ENCODE data around the gene BIN1.

Gene BIN1

GRCh38 chr2:127100251-127101047 lies 6.5 kb downstream of the BIN1 start:
- H4K91ac ChIP-seq (ENCODE audit: low read length), result no peak overlapping the region
- H3K9ac ChIP-seq (ENCODE audit: low read length), result peak overlapping the region; percentile 4
- H3K36me3 ChIP-seq (ENCODE audit: control insufficient read depth in 1 of 2, insufficient read depth in 2 of 2, low read depth in 1 of 2, low read length in 2 of 2), result peaks cover 3 to 13% of the 10 kb centered on the region in 2 experiments
- WGBS, result 83% methylated on average over 14 of the region's 15 CpGs
- H3K4me1 ChIP-seq (ENCODE audit: control insufficient read depth, insufficient read depth, low read depth, low read length), result peaks cover 78% of the 10 kb centered on the region
- no peak overlapping the region for H2BK12ac ChIP-seq (ENCODE audit: low read length in 2 of 2)
- no peaks in the 10 kb centered on the region for H3K9me3 ChIP-seq (ENCODE audit: control insufficient read depth, low read length)
- H3K23ac ChIP-seq (ENCODE audit: low read length in 2 of 2), result no peak overlapping the region
- H2BK120ac ChIP-seq (ENCODE audit: low read depth, low read length), result no peak overlapping the region
- no peak overlapping the region for H3K18ac ChIP-seq (ENCODE audit: low read depth in 1 of 2, low read length in 2 of 2)
- no peak overlapping the region for H3K14ac ChIP-seq (ENCODE audit: low read length in 2 of 2)
- peak overlapping the region; percentile 63 for H2AK5ac ChIP-seq (ENCODE audit: low read length, severe bottlenecking)
- DNase-seq, result no peak
- H4K8ac ChIP-seq (ENCODE audit: low read length), result no peak overlapping the region
- H3K4me3 ChIP-seq (ENCODE audit: insufficient read depth in 1 of 2, low read depth in 1 of 2, low read length in 2 of 2), result no peak overlapping the region
- H2AFZ ChIP-seq (ENCODE audit: low read depth, low read length), result no peak overlapping the region
- H3K4me2 ChIP-seq (ENCODE audit: low read length, poor library complexity, severe bottlenecking), result peak overlapping the region; percentile 39
- no peaks in the 10 kb centered on the region for H3K27me3 ChIP-seq (ENCODE audit: control insufficient read depth in 1 of 2, insufficient read depth in 1 of 2, low read length in 2 of 2)
- H3K27ac ChIP-seq (ENCODE audit: low read length, poor library complexity, severe bottlenecking), result peak overlapping the region; percentile 89
- peak overlapping the region; percentile 15 for H2BK15ac ChIP-seq (ENCODE audit: low read depth, poor library complexity, severe bottlenecking)
- H3K4ac ChIP-seq (ENCODE audit: low read depth in 1 of 2, low read length in 2 of 2), result no peak overlapping the region
- H3K79me1 ChIP-seq (replicated peaks; ENCODE audit: low read length, poor library complexity, severe bottlenecking), result peaks cover 6% of the 10 kb centered on the region
- no peak overlapping the region for H2BK5ac ChIP-seq (ENCODE audit: low read depth, low read length, poor library complexity, severe bottlenecking)

DNA sequence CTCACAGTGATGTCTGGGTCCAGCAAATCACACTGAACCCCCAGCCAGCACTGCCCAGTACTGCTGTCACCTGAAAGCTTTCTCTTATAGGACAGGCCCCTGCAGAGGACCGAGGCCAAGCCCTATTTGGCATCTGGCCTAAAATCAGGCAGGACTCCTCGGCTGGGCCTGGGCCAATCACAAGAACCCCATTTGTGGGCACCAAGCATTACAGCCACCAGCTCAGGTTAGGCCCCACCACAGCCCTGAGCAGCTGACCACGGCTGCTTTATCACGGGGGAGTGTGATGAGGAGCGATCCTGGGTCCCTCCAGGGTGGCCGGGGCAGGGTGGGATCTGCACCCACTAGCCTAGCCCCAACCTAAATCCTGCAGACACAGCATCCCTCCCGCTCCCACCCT lies 8.2 kb downstream of the BIN1 start:
- no peak overlapping the region for H3K14ac ChIP-seq (ENCODE audit: low read length in 2 of 2)
- WGBS, result 84% methylated on average over 7 of the region's 7 CpGs

DNA sequence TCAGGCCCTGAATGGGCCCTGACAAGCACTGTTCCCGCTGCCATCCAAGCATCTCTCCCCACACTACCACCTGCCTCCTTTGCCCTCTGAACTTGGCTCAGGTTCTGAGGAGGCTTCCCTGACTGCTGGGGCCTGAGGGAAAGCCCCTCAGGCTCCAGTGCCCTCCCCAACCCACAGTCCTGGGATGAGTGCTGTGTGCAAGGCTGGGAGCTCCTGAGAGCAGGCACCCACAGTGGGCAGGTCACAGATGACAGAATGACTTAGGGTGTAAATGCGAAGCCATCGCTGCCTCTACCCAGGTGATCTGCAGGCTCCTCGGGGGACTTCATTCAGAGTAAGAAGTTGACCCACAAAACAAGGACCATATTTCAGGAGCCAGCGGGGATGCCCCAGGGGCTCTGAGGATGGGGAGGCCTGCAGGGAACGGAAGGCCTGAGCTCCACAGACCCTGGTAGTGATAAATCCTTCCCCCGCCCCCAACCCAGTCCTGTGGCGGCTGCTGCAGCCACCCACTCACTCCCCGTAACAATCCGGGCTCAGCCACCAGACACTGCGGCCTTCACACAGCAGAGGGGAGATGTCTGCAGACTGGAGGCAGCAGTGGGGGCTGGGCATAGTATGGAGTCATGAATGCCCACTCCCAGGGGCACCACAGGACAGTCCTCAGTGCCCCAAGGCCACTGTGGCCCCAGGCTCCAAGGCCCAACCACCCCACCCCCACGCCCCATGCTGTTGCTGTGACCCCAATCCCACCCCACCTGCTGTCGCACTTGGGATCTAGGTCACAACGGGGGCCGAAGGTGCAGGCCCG lies 8.9 kb downstream of the BIN1 start:
- H3K27ac ChIP-seq (ENCODE audit: low read length, poor library complexity, severe bottlenecking), result no peak overlapping the region
- H3K18ac ChIP-seq (ENCODE audit: low read depth in 1 of 2, low read length in 2 of 2), result no peak overlapping the region
- H3K79me1 ChIP-seq (replicated peaks; ENCODE audit: low read length, poor library complexity, severe bottlenecking), result peaks cover 14% of the 10 kb centered on the region
- no peaks in the 10 kb centered on the region for H3K27me3 ChIP-seq (ENCODE audit: control insufficient read depth in 1 of 2, insufficient read depth in 1 of 2, low read length in 2 of 2)
- H2AK5ac ChIP-seq (ENCODE audit: low read length, severe bottlenecking), result no peak overlapping the region
- no peak overlapping the region for H3K4me2 ChIP-seq (ENCODE audit: low read length, poor library complexity, severe bottlenecking)
- no peak overlapping the region for H4K8ac ChIP-seq (ENCODE audit: low read length)
- peak overlapping the region in 1 of 2 experiments; percentile 29 for H2BK12ac ChIP-seq (ENCODE audit: low read length in 2 of 2)
- H4K91ac ChIP-seq (ENCODE audit: low read length), result no peak overlapping the region
- peak overlapping the region in 1 of 2 experiments; percentile 22 for H3K4ac ChIP-seq (ENCODE audit: low read depth in 1 of 2, low read length in 2 of 2)
- 72% methylated on average over 16 of the region's 16 CpGs for WGBS
- peaks cover 3 to 13% of the 10 kb centered on the region in 2 experiments for H3K36me3 ChIP-seq (ENCODE audit: control insufficient read depth in 1 of 2, insufficient read depth in 2 of 2, low read depth in 1 of 2, low read length in 2 of 2)
- no peak overlapping the region for H2BK120ac ChIP-seq (ENCODE audit: low read depth, low read length)
- no peak overlapping the region for H3K4me3 ChIP-seq (ENCODE audit: insufficient read depth in 1 of 2, low read depth in 1 of 2, low read length in 2 of 2)
- no peak overlapping the region for H2BK15ac ChIP-seq (ENCODE audit: low read depth, poor library complexity, severe bottlenecking)
- H3K23ac ChIP-seq (ENCODE audit: low read length in 2 of 2), result peak overlapping the region in 1 of 2 experiments; percentile 67
- peak overlapping the region in 1 of 2 experiments; percentile 74 for H3K14ac ChIP-seq (ENCODE audit: low read length in 2 of 2)
- no peak overlapping the region for H2BK5ac ChIP-seq (ENCODE audit: low read depth, low read length, poor library complexity, severe bottlenecking)
- no peaks in the 10 kb centered on the region for H3K9me3 ChIP-seq (ENCODE audit: control insufficient read depth, low read length)
- H3K4me1 ChIP-seq (ENCODE audit: control insufficient read depth, insufficient read depth, low read depth, low read length), result peaks cover 76% of the 10 kb centered on the region
- no peak for DNase-seq
- H2AFZ ChIP-seq (ENCODE audit: low read depth, low read length), result no peak overlapping the region
- no peak overlapping the region for H3K9ac ChIP-seq (ENCODE audit: low read length)

More for the DNA sequence above, 8.2 kb downstream of the BIN1 start:
- H3K4me3 ChIP-seq (ENCODE audit: insufficient read depth in 1 of 2, low read depth in 1 of 2, low read length in 2 of 2), result no peak overlapping the region
- H4K8ac ChIP-seq (ENCODE audit: low read length), result no peak overlapping the region
- no peak overlapping the region for H3K4me2 ChIP-seq (ENCODE audit: low read length, poor library complexity, severe bottlenecking)
- H3K9me3 ChIP-seq (ENCODE audit: control insufficient read depth, low read length), result no peaks in the 10 kb centered on the region
- peak overlapping the region in 1 of 2 experiments; percentile 34 for H3K23ac ChIP-seq (ENCODE audit: low read length in 2 of 2)
- H2AFZ ChIP-seq (ENCODE audit: low read depth, low read length), result no peak overlapping the region
- no peak overlapping the region for H2BK5ac ChIP-seq (ENCODE audit: low read depth, low read length, poor library complexity, severe bottlenecking)
- H3K9ac ChIP-seq (ENCODE audit: low read length), result no peak overlapping the region
- no peak overlapping the region for H4K91ac ChIP-seq (ENCODE audit: low read length)
- no peaks in the 10 kb centered on the region for H3K27me3 ChIP-seq (ENCODE audit: control insufficient read depth in 1 of 2, insufficient read depth in 1 of 2, low read length in 2 of 2)
- peak overlapping the region in 1 of 2 experiments; percentile 1 for H3K18ac ChIP-seq (ENCODE audit: low read depth in 1 of 2, low read length in 2 of 2)
- no peak overlapping the region for H3K27ac ChIP-seq (ENCODE audit: low read length, poor library complexity, severe bottlenecking)
- H3K36me3 ChIP-seq (ENCODE audit: control insufficient read depth in 1 of 2, insufficient read depth in 2 of 2, low read depth in 1 of 2, low read length in 2 of 2), result peaks cover 3 to 13% of the 10 kb centered on the region in 2 experiments
- no peak for DNase-seq
- peaks cover 14% of the 10 kb centered on the region for H3K79me1 ChIP-seq (replicated peaks; ENCODE audit: low read length, poor library complexity, severe bottlenecking)
- peak overlapping the region; percentile 50 for H2AK5ac ChIP-seq (ENCODE audit: low read length, severe bottlenecking)
- H3K4ac ChIP-seq (ENCODE audit: low read depth in 1 of 2, low read length in 2 of 2), result peak overlapping the region in 1 of 2 experiments; percentile 22
- no peak overlapping the region for H2BK120ac ChIP-seq (ENCODE audit: low read depth, low read length)
- H3K4me1 ChIP-seq (ENCODE audit: control insufficient read depth, insufficient read depth, low read depth, low read length), result peaks cover 76% of the 10 kb centered on the region
- no peak overlapping the region for H2BK12ac ChIP-seq (ENCODE audit: low read length in 2 of 2)
- no peak overlapping the region for H2BK15ac ChIP-seq (ENCODE audit: low read depth, poor library complexity, severe bottlenecking)

GRCh38 chr2:127097471-127097765 lies 9.5 kb downstream of the BIN1 start:
- Histone ChIP-seq H3K14ac (ENCODE audit: low read length in 2 of 2) (peak overlapping the region in 1 of 2 experiments; percentile 35), H4K8ac (ENCODE audit: low read length) (no peak overlapping the region), H3K23ac (ENCODE audit: low read length in 2 of 2) (peak overlapping the region in 1 of 2 experiments; percentile 96), H3K4me1 (ENCODE audit: control insufficient read depth, insufficient read depth, low read depth, low read length) (peaks cover 77% of the 10 kb centered on the region), H2BK120ac (ENCODE audit: low read depth, low read length) (no peak overlapping the region), H3K9me3 (ENCODE audit: control insufficient read depth, low read length) (no peaks in the 10 kb centered on the region), H3K79me1 (replicated peaks; ENCODE audit: low read length, poor library complexity, severe bottlenecking) (peaks cover 17% of the 10 kb centered on the region), H3K27ac (ENCODE audit: low read length, poor library complexity, severe bottlenecking) (no peak overlapping the region), H3K4ac (ENCODE audit: low read depth in 1 of 2, low read length in 2 of 2) (no peak overlapping the region), H3K18ac (ENCODE audit: low read depth in 1 of 2, low read length in 2 of 2) (peak overlapping the region in 1 of 2 experiments; percentile 67), H2AK5ac (ENCODE audit: low read length, severe bottlenecking) (no peak overlapping the region), H3K4me2 (ENCODE audit: low read length, poor library complexity, severe bottlenecking) (no peak overlapping the region), H2BK5ac (ENCODE audit: low read depth, low read length, poor library complexity, severe bottlenecking) (no peak overlapping the region), H3K4me3 (ENCODE audit: insufficient read depth in 1 of 2, low read depth in 1 of 2, low read length in 2 of 2) (no peak overlapping the region), H3K9ac (ENCODE audit: low read length) (no peak overlapping the region), H4K91ac (ENCODE audit: low read length) (peak overlapping the region; percentile 56), H2AFZ (ENCODE audit: low read depth, low read length) (no peak overlapping the region), H2BK15ac (ENCODE audit: low read depth, poor library complexity, severe bottlenecking) (no peak overlapping the region), H3K36me3 (ENCODE audit: control insufficient read depth in 1 of 2, insufficient read depth in 2 of 2, low read depth in 1 of 2, low read length in 2 of 2) (peaks cover 3 to 13% of the 10 kb centered on the region in 2 experiments), H3K27me3 (ENCODE audit: control insufficient read depth in 1 of 2, insufficient read depth in 1 of 2, low read length in 2 of 2) (no peaks in the 10 kb centered on the region), H2BK12ac (ENCODE audit: low read length in 2 of 2) (peak overlapping the region in 1 of 2 experiments; percentile 32)
- WGBS, result 84% methylated on average over 3 of the region's 3 CpGs
- no peak for DNase-seq

Measured in mesenchymal stem cell (in vitro differentiated cells and primary cell).